K562 (cell line): ENCODE measurements around the gene GSTO2. TPM values are rescaled to one million over a fixed set of nuclear protein-coding genes. Genes with fewer than 3 reads are reported as not detected.

Source experiments
- CHD7 ChIP-seq: fragments of 200-600 bp; sonication (generic); IDR thresholded peaks from one replicate; pipeline ENCODE4 v1.6.1; 2012; ENCODE audit warnings: mild to moderate bottlenecking, low read depth, low read length, inconsistent platforms
- MGA ChIP-seq: fragments of 450-650 bp; IDR thresholded peaks from 2 replicates; pipeline ENCODE4 v1.6.1; 2016; ENCODE audit warnings: mild to moderate bottlenecking, moderate library complexity
- STAT5A ChIP-seq: IDR thresholded peaks from 2 replicates; pipeline ENCODE4 v1.6.1; 2012; ENCODE audit warnings: low read length, inconsistent platforms, borderline replicate concordance
- ZNF143 ChIP-seq: sonication (generic); formaldehyde crosslinking; IDR thresholded peaks from 2 replicates; pipeline ENCODE4 v1.9.0; 2022; ENCODE audit warnings: mild to moderate bottlenecking, missing genetic modification reagents
- ZSCAN32 ChIP-seq: fragments of 450-650 bp; formaldehyde crosslinking; IDR thresholded peaks from 2 replicates; pipeline ENCODE4 v1.4.0; 2020; ENCODE audit warnings: mild to moderate bottlenecking, moderate library complexity
- polyA plus RNA-seq, 8 experiments: library from polyadenylated mRNA; depleted of rRNA in 4 of 8; stranded (reverse) in 5 of 8; unstranded in 3 of 8; fragments of >200 nt; fragmentation: Nextera tagmentation in 2 of 8; fragmentation: Illumina TruSeq in 1 of 8; extraction: Ambion mirVana in 2 of 8; extraction: Trizol in 1 of 8; gene quantifications; 2 replicates each; pipeline versions ENCODE4 v1.2.1 to v1.2.3, GENCODE V29; 2011 to 2014; ENCODE audit warnings: inconsistent platforms in 1 of 8, missing spikeins in 1 of 8
- total RNA-seq, 7 experiments: library from RNA; depleted of rRNA in 6 of 7; stranded (reverse); fragments of >200 nt in 6 of 7; fragmentation: Illumina TruSeq in 2 of 7; extraction: Trizol in 2 of 7; gene quantifications; 2 replicates each; pipeline versions ENCODE4 v1.2.1 to v1.2.3, GENCODE V29; 2011 to 2021; ENCODE audit warnings: low replicate concordance in 1 of 7

Gene GSTO2
- total and polyA plus RNA-seq, 9 of the 15 experiments (the other 6 are each of a cell fraction or from before 2014, with no cell fraction given): 0.18 to 1.8 (median 0.90) TPM

- 0 out of 2 replicates have a peak, but pooled peaks have one; percentile 18 for TF ChIP-seq MGA
- no peak for TF ChIP-seq ZNF143 (CRISPR knock-in tag)
- no peak for TF ChIP-seq CHD7
- TF ChIP-seq ZSCAN32 (CRISPR knock-in tag): no peak
- TF ChIP-seq STAT5A: no peak
Observed at GRCh38 chr10:104349623-104350126, 80.7 kb downstream of the GSTO2 start (continued).
